ENCODE measurements around the gene TUBA4B. TPM values are rescaled to one million over a fixed set of nuclear protein-coding genes. Genes with fewer than 3 reads are reported as not detected.

The TUBA4B gene
- total and polyA plus RNA-seq, 2 donors (not counting 3 experiments of a cell fraction or from before 2014, with no cell fraction given), result not detected

GRCh38 chr2:219228041-219228910 is 24.8 kb upstream of the TUBA4B start:
- no peaks in the 10 kb centered on the region for H3K27me3 ChIP-seq (ENCODE audit: control insufficient read depth in 2 of 2, insufficient read depth in 2 of 2, low read length in 2 of 2)
- FAIRE-seq (no peak), DNase-seq (ENCODE audit: low read depth, low spot score) (no peak)
- no TSS peak for BruUV-seq (replicated peaks)
- intact Hi-C loops (cut with micrococcal nuclease) (no loop called here), dilution Hi-C loops (cut with MboI; ENCODE audit: extremely low pct_ligation_motif_present, low sequenced_read_pairs) (no loop called here)
- peak overlapping the region; percentile 78 for H2AFZ ChIP-seq (ENCODE audit: low read depth, low read length)
- H3K4me1 ChIP-seq (ENCODE audit: control insufficient read depth, extremely low read depth, insufficient read depth, low read length), result peaks cover 15% of the 10 kb centered on the region
- H3K4me2 ChIP-seq (ENCODE audit: insufficient read depth, low read length), result peak overlapping the region; percentile 99
- no peaks in the 10 kb centered on the region for H3K9me1 ChIP-seq (replicated peaks; ENCODE audit: control insufficient read depth, extremely low read depth, insufficient read depth, low read length)
- H3K4me3 ChIP-seq (replicated peaks in 1 of 3; ENCODE audit: insufficient read depth in 1 of 3, low read depth in 1 of 3, low read length in 3 of 3), result peak overlapping the region; percentile 70 to 76 (median 70)
- H3K79me2 ChIP-seq (ENCODE audit: control insufficient read depth, insufficient read depth, low read length), result peaks cover 20% of the 10 kb centered on the region
- ChIA-PET CTCF (interaction anchor here (1.1 to 1.9 kb wide), 4 partner anchors 11 to 53 kb away, joined by 3 to 16 read pairs (median 4); partner anchors contain the start of genes DNAJB2 and ZFAND2B), POLR2A (interaction anchor here (1.3 to 1.9 kb wide), 3 partner anchors 9 to 21 kb away, joined by 4 to 7 read pairs (median 6); no protein-coding TSS in a partner anchor)
- H3K9ac ChIP-seq (replicated peaks; ENCODE audit: extremely low read depth, insufficient read depth, low read length), result peak overlapping the region; percentile 93
- no peak for TF ChIP-seq EZH2 (IDR thresholded peaks at IDR 0.05; ENCODE audit: borderline replicate concordance, low read depth, low read length, severe bottlenecking)
- TF ChIP-seq GATA2 (IDR thresholded peaks at IDR 0.05; ENCODE audit: insufficient read depth, insufficient read length, low read depth, low read length), result no peak
- TF ChIP-seq JUN (IDR thresholded peaks at IDR 0.05; ENCODE audit: borderline replicate concordance, insufficient read depth, insufficient read length, low read depth), result no peak
- no peak for TF ChIP-seq MYC (IDR thresholded peaks at IDR 0.05; ENCODE audit: low read depth, low read length)
- TF ChIP-seq MAX (IDR thresholded peaks at IDR 0.05; ENCODE audit: insufficient read depth, insufficient read length), result no peak
- TF ChIP-seq POLR2A (IDR thresholded peaks at IDR 0.05; ENCODE audit: low read depth, low read length), result no peak
- no peak for TF ChIP-seq POLR2AphosphoS5 (IDR thresholded peaks at IDR 0.05; ENCODE audit: insufficient read depth, low read depth, low read length)
- no peak for TF ChIP-seq CTCF (IDR thresholded peaks at IDR 0.05; ENCODE audit: extremely low read depth in 1 of 2, insufficient read depth in 1 of 2, low read depth in 1 of 2, low read length in 2 of 2)
- TF ChIP-seq FOS (IDR thresholded peaks at IDR 0.05; ENCODE audit: borderline replicate concordance, insufficient read depth, low read length), result no peak
- H3K27ac ChIP-seq (ENCODE audit: insufficient read depth, low read depth, low read length), result peak overlapping the region; percentile 76
- no peaks in the 10 kb centered on the region for H3K9me3 ChIP-seq (replicated peaks; ENCODE audit: control insufficient read depth, insufficient read depth, low read length)
- H3K36me3 ChIP-seq (ENCODE audit: control insufficient read depth in 2 of 2, extremely low read depth in 1 of 2, insufficient read depth in 2 of 2, low read length in 2 of 2), result peaks cover 3 to 32% of the 10 kb centered on the region in 2 experiments
- no peaks in the 10 kb centered on the region for H4K20me1 ChIP-seq (replicated peaks; ENCODE audit: control insufficient read depth, extremely low read depth, insufficient read depth, low read length)

Data from endothelial cell of umbilical vein (primary cell).